Measurements from ENCODE around the gene KCNN3.
A peak's percentile ranks its signal among the peaks of the same experiment; 100 is the strongest.

The KCNN3 gene

GRCh38 chr1:154879038-154879421, 8.9 kb upstream of the KCNN3 start:
- no peak for DNase-seq

- peak; percentile 69 for DNase-seq
Observed at GRCh38 chr1:154878371-154879037, 8.4 kb upstream of the KCNN3 start.

- DNase-seq = no peak
Observed at GRCh38 chr1:154877370-154877974, 7.4 kb upstream of the KCNN3 start.

- no peak for DNase-seq
Observed at GRCh38 chr1:154876842-154877369, 6.8 kb upstream of the KCNN3 start.

GRCh38 chr1:154874465-154874864, 4.4 kb upstream of the KCNN3 start:
- DNase-seq = no peak

GRCh38 chr1:154873321-154873950, 3.4 kb upstream of the KCNN3 start:
- DNase-seq = no peak

GRCh38 chr1:154871374-154871773, 1.3 kb upstream of the KCNN3 start:
- DNase-seq = no peak

- DNase-seq = no peak
Observed at GRCh38 chr1:154870734-154871133, 653 bp upstream of the KCNN3 start.

GRCh38 chr1:154869351-154870114, 548 bp downstream of the KCNN3 start:
- no peak for DNase-seq

GRCh38 chr1:154867841-154868605, 2.1 kb downstream of the KCNN3 start:
- no peak for DNase-seq

GRCh38 chr1:154867064-154867825, 2.8 kb downstream of the KCNN3 start:
- no peak for DNase-seq

- no peak for DNase-seq
Observed at GRCh38 chr1:154866257-154867063, 3.6 kb downstream of the KCNN3 start.

GRCh38 chr1:154865442-154866256, 4.4 kb downstream of the KCNN3 start:
- DNase-seq = no peak

GRCh38 chr1:154864189-154864975, 5.7 kb downstream of the KCNN3 start:
- DNase-seq = no peak

GRCh38 chr1:154863315-154864174, 6.5 kb downstream of the KCNN3 start:
- no peak for DNase-seq

- no peak for DNase-seq
Observed at GRCh38 chr1:154862907-154863306, 7.2 kb downstream of the KCNN3 start.

- DNase-seq = no peak
Observed at GRCh38 chr1:154861607-154862094, 8.4 kb downstream of the KCNN3 start.
